Mammary epithelial cell (primary cell): ENCODE results near the gene RPL10.

Experiments used
- EZH2 ChIP-seq: IDR thresholded peaks from 2 replicates; pipeline ENCODE4 v1.6.1; 2012; ENCODE audit warnings: low read length, inconsistent platforms, borderline replicate concordance
- TF ChIP-seq, protein P1 (sequence below), 2 donors: IDR thresholded peaks in 1 of 2; conservative IDR thresholded peaks in 1 of 2; 2 replicates each; pipeline ENCODE4 v1.5.1; 2011 to 2012; ENCODE audit warnings: inconsistent platforms in 2 of 2, low read length in 2 of 2, mild to moderate bottlenecking in 2 of 2, control low read depth in 1 of 2, low read depth in 1 of 2; ENCODE audit not compliant: insufficient read depth in 1 of 2; ENCODE audit errors: extremely low read depth in 1 of 2

DNA sequence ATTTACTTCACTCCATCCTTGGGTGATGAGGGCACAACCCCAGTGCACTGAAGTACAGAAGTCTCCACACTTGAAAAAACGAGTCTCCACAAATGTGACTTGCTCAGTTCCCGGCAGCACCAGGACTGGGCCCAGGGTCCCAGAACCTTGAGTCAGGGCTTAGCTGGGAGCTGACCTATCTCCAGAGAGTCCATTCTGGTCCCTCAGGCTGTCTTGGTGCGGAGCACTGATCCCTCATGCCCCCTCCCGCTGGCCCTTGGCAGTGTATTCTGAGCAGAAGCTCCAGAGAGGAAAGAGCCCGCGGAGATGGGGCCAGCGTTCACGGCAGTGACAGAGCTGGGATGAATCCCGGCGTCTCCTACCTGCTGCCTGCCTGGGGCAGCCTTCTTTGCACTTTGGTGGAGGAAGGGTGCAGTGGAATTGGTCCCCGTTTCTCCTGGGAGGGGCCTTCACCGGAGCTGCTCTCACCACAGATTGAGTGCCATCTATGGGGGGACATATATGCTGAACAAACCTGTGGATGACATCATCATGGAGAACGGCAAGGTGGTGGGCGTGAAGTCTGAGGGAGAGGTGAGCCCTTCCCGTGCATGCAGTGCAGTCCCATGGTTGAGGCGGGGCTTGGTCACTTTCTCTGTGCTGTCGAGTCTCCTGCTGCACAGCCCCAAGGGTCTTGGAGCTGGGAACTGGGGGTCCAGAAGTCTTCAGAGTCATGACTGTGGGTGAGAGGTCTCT lies 42.6 kb downstream of the RPL10 start:
- TF ChIP-seq, protein P1, sequence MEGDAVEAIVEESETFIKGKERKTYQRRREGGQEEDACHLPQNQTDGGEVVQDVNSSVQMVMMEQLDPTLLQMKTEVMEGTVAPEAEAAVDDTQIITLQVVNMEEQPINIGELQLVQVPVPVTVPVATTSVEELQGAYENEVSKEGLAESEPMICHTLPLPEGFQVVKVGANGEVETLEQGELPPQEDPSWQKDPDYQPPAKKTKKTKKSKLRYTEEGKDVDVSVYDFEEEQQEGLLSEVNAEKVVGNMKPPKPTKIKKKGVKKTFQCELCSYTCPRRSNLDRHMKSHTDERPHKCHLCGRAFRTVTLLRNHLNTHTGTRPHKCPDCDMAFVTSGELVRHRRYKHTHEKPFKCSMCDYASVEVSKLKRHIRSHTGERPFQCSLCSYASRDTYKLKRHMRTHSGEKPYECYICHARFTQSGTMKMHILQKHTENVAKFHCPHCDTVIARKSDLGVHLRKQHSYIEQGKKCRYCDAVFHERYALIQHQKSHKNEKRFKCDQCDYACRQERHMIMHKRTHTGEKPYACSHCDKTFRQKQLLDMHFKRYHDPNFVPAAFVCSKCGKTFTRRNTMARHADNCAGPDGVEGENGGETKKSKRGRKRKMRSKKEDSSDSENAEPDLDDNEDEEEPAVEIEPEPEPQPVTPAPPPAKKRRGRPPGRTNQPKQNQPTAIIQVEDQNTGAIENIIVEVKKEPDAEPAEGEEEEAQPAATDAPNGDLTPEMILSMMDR (conservative IDR thresholded peaks at IDR 0.05 in 1 of 2, IDR thresholded peaks at IDR 0.05 in 1 of 2; ENCODE audit: extremely low read depth in 1 of 2, insufficient read depth in 1 of 2, low read depth in 1 of 2, low read length in 2 of 2) = no peak
- no peak for TF ChIP-seq EZH2
